IPS DF 4.7 (cell line): ENCODE data around the gene ABCB10.
"Not testable (repeated sequence)": the region's sequence is repeated elsewhere in the genome, so short reads cannot be mapped to it uniquely, and the experiment has no call there.

Experiments
- DNase-seq: peaks from one replicate; pipeline ENCODE4 v3.0.0-alpha.2; 2013; ENCODE audit warnings: low spot score; ENCODE audit errors: extremely low read depth

The ABCB10 gene

GRCh38 chr1:229572286-229572685, 13.8 kb upstream of the ABCB10 start:
- DNase-seq = no peak

GRCh38 chr1:229570891-229571516, 12.5 kb upstream of the ABCB10 start:
- DNase-seq = no peak

GRCh38 chr1:229570305-229570704, 11.8 kb upstream of the ABCB10 start:
- no peak for DNase-seq

GRCh38 chr1:229567109-229567868, 8.8 kb upstream of the ABCB10 start:
- DNase-seq = no peak

- no peak for DNase-seq
These were observed 5.2 kb upstream of the ABCB10 start for GRCh38 chr1:229563701-229564100.

GRCh38 chr1:229563241-229563640, 4.7 kb upstream of the ABCB10 start:
- DNase-seq = no peak

GRCh38 chr1:229562686-229563085, 4.2 kb upstream of the ABCB10 start:
- no peak for DNase-seq

- no peak for DNase-seq
These were observed 2.6 kb upstream of the ABCB10 start for GRCh38 chr1:229561141-229561540.

- not testable (repeated sequence) for DNase-seq
These were observed 1.6 kb upstream of the ABCB10 start for GRCh38 chr1:229560124-229560523.

GRCh38 chr1:229559336-229559801, 862 bp upstream of the ABCB10 start:
- not testable (repeated sequence) for DNase-seq

GRCh38 chr1:229557913-229558414, 543 bp downstream of the ABCB10 start:
- DNase-seq = no peak

- no peak for DNase-seq
These were observed 1.2 kb downstream of the ABCB10 start for GRCh38 chr1:229557200-229557850.

- no peak for DNase-seq
These were observed 3.5 kb downstream of the ABCB10 start for GRCh38 chr1:229554886-229555621.

- no peak for DNase-seq
These were observed 4.8 kb downstream of the ABCB10 start for GRCh38 chr1:229553621-229554130.

GRCh38 chr1:229552732-229553131, 5.8 kb downstream of the ABCB10 start:
- no peak for DNase-seq

- DNase-seq = no peak
These were observed 7.5 kb downstream of the ABCB10 start for GRCh38 chr1:229550812-229551567.

GRCh38 chr1:229547542-229547941, 11.0 kb downstream of the ABCB10 start:
- DNase-seq = no peak

- no peak for DNase-seq
These were observed 13.9 kb downstream of the ABCB10 start for GRCh38 chr1:229544587-229544986.

GRCh38 chr1:229539863-229540506, 18.5 kb downstream of the ABCB10 start:
- no peak for DNase-seq

GRCh38 chr1:229538945-229539344, 19.6 kb downstream of the ABCB10 start:
- DNase-seq = no peak
